Neural cell (in vitro differentiated cells): Measurements from ENCODE around the gene DMBT1. TPM values are rescaled to one million over a fixed set of nuclear protein-coding genes. Genes with fewer than 3 reads are reported as not detected.

Experiments used
- H2AFZ ChIP-seq: fragments of 200-600, 300-800 bp; sonication (generic), shearing (Covaris generic); 2 replicates; pipeline ENCODE4 v1.6.0; 2014; ENCODE audit warnings: low read depth, mild to moderate bottlenecking, antibody characterized with exemption, low read length, moderate library complexity
- H3F3A ChIP-seq: fragments of 200-600 bp; shearing (Covaris generic); 2 replicates; pipeline ENCODE4 v1.6.1; 2016; ENCODE audit warnings: mild to moderate bottlenecking, moderate library complexity, mixed read lengths, antibody characterized with exemption, low read length; ENCODE audit not compliant: insufficient read depth, poor library complexity, severe bottlenecking
- H3K27ac ChIP-seq: fragments of 200-600, 300-800 bp; sonication (generic), shearing (Covaris generic); 2 replicates; pipeline ENCODE4 v1.5.1; 2014; ENCODE audit warnings: mild to moderate bottlenecking, low read length, moderate library complexity
- H3K27me3 ChIP-seq: fragments of 300-800, 200-600 bp; sonication (generic), shearing (Covaris generic); 2 replicates; pipeline ENCODE4 v1.6.0; 2014; ENCODE audit warnings: mild to moderate bottlenecking, low read depth, low read length, moderate library complexity; ENCODE audit not compliant: insufficient read depth
- H3K36me3 ChIP-seq: fragments of 300-800, 200-600 bp; sonication (generic), shearing (Covaris generic); 2 replicates; pipeline ENCODE4 v1.5.1; 2014; ENCODE audit warnings: mild to moderate bottlenecking, antibody characterized with exemption, low read length, moderate library complexity; ENCODE audit not compliant: insufficient read depth
- H3K4me2 ChIP-seq: fragments of 300-800, 200-600 bp; sonication (generic), shearing (Covaris generic); 2 replicates; pipeline ENCODE4 v1.6.0; 2014; ENCODE audit warnings: mild to moderate bottlenecking, low read length
- H3K4me3 ChIP-seq: fragments of 300-800, 200-600 bp; sonication (generic), shearing (Covaris generic); 2 replicates; pipeline ENCODE4 v1.5.1; 2014; ENCODE audit warnings: mild to moderate bottlenecking, low read length, moderate library complexity
- H3K79me2 ChIP-seq: fragments of 200-600 bp; shearing (Covaris generic); replicated peaks from 2 replicates; pipeline ENCODE4 v1.6.0; 2014; ENCODE audit warnings: mild to moderate bottlenecking, low read length, moderate library complexity; ENCODE audit not compliant: insufficient read depth
- H3K9ac ChIP-seq: fragments of 300-800, 200-600 bp; sonication (generic), shearing (Covaris generic); 2 replicates; pipeline ENCODE4 v1.6.1; 2016; ENCODE audit warnings: mild to moderate bottlenecking, low read length, mixed read lengths
- H3K9me2 ChIP-seq: fragments of 200-600 bp; shearing (Covaris generic); 2 replicates; pipeline ENCODE4 v1.6.1; 2016; ENCODE audit warnings: mild to moderate bottlenecking, low read length, mixed read lengths; ENCODE audit not compliant: insufficient read depth
- H3K9me3 ChIP-seq: fragments of 200-600, 300-800 bp; sonication (generic), shearing (Covaris generic); 2 replicates; pipeline ENCODE4 v1.6.1; 2016; ENCODE audit warnings: mild to moderate bottlenecking, mixed run types, low read length, moderate library complexity, mixed read lengths
- H4K20me1 ChIP-seq: fragments of 200-600 bp; shearing (Covaris generic); 2 replicates; pipeline ENCODE4 v1.6.1; 2016; ENCODE audit warnings: mild to moderate bottlenecking, mixed run types; ENCODE audit not compliant: insufficient read depth
- CTCF ChIP-seq: fragments of 450-650 bp; IDR thresholded peaks from 2 replicates; pipeline ENCODE4 v1.5.1; 2014; ENCODE audit warnings: antibody characterized with exemption, mild to moderate bottlenecking, moderate library complexity; ENCODE audit not compliant: poor library complexity, severe bottlenecking
- EP300 ChIP-seq: fragments of 450-650 bp; conservative IDR thresholded peaks from 2 replicates; pipeline ENCODE4 v1.6.1; 2014; ENCODE audit warnings: antibody characterized with exemption, mild to moderate bottlenecking, moderate library complexity; ENCODE audit not compliant: poor library complexity, severe bottlenecking
- EZH2 ChIP-seq: fragments of 200-600, 300-800 bp; shearing (Covaris generic), sonication (generic); IDR thresholded peaks from 2 replicates; pipeline ENCODE4 v1.6.1; 2014; ENCODE audit warnings: antibody characterized with exemption, low read length, borderline replicate concordance, mild to moderate bottlenecking; ENCODE audit not compliant: insufficient read depth, poor library complexity, severe bottlenecking
- MXI1 ChIP-seq: fragments of 450-650 bp; conservative IDR thresholded peaks from 2 replicates; pipeline ENCODE4 v1.6.1; 2014; ENCODE audit warnings: antibody characterized with exemption, mild to moderate bottlenecking; ENCODE audit not compliant: poor library complexity, severe bottlenecking
- POLR2AphosphoS5 ChIP-seq: IDR thresholded peaks from 2 replicates; pipeline ENCODE4 v1.6.1; 2012
- RAD21 ChIP-seq: fragments of 450-650 bp; conservative IDR thresholded peaks from 2 replicates; pipeline ENCODE4 v1.6.1; 2014; ENCODE audit warnings: antibody characterized with exemption, mild to moderate bottlenecking, moderate library complexity
- REST ChIP-seq: IDR thresholded peaks from 2 replicates; pipeline ENCODE4 v1.6.1; 2012; ENCODE audit warnings: borderline replicate concordance
- SMC3 ChIP-seq: fragments of 450-650 bp; conservative IDR thresholded peaks from 2 replicates; pipeline ENCODE4 v1.6.1; 2014; ENCODE audit warnings: antibody characterized with exemption, mild to moderate bottlenecking, moderate library complexity; ENCODE audit not compliant: poor library complexity
- TAF1 ChIP-seq: IDR thresholded peaks from 2 replicates; pipeline ENCODE4 v1.6.1; 2012; ENCODE audit warnings: low read depth
- polyA plus RNA-seq: library from polyadenylated mRNA; depleted of rRNA; stranded (reverse); fragments of >200 nt; gene quantifications from 2 replicates; pipeline ENCODE4 v1.2.3, GENCODE V29; 2014

DMBT1 gene
- polyA plus RNA-seq, 1 donor from 2014 or later = not detected

GRCh38 chr10:122655524-122656307 lies 95.2 kb downstream of the DMBT1 start:
- H3K4me3 ChIP-seq = no peak overlapping the region
- H3F3A ChIP-seq = no peaks in the 10 kb centered on the region
- no peaks in the 10 kb centered on the region for H3K9me2 ChIP-seq
- H3K4me2 ChIP-seq = no peak overlapping the region
- no peaks in the 10 kb centered on the region for H4K20me1 ChIP-seq
- TF ChIP-seq REST (no peak), TAF1 (no peak), POLR2AphosphoS5 (no peak), CTCF (no peak), MXI1 (no peak), SMC3 (no peak), EZH2 (no peak), RAD21 (no peak), EP300 (no peak)
- H3K9me3 ChIP-seq = no peaks in the 10 kb centered on the region
- H3K9ac ChIP-seq = no peak overlapping the region
- no peak overlapping the region for H2AFZ ChIP-seq
- H3K36me3 ChIP-seq = no peaks in the 10 kb centered on the region
- H3K27me3 ChIP-seq = no peaks in the 10 kb centered on the region
- no peak overlapping the region for H3K27ac ChIP-seq
- H3K79me2 ChIP-seq = no peaks in the 10 kb centered on the region

GRCh38 chr10:122656308-122656705 lies 95.8 kb downstream of the DMBT1 start:
- Histone ChIP-seq H3K4me2 (no peak overlapping the region), H3K4me3 (no peak overlapping the region), H3K27ac (no peak overlapping the region), H3K79me2 (no peaks in the 10 kb centered on the region), H2AFZ (no peak overlapping the region), H3K9me3 (no peaks in the 10 kb centered on the region), H3K36me3 (no peaks in the 10 kb centered on the region), H3F3A (no peaks in the 10 kb centered on the region), H3K9me2 (no peaks in the 10 kb centered on the region), H4K20me1 (no peaks in the 10 kb centered on the region), H3K27me3 (no peaks in the 10 kb centered on the region), H3K9ac (no peak overlapping the region)
- TF ChIP-seq EP300 (no peak), TAF1 (no peak), MXI1 (no peak), REST (no peak), CTCF (no peak), RAD21 (no peak), EZH2 (no peak), POLR2AphosphoS5 (no peak), SMC3 (no peak)
